NCI-H2171 treated with DMSO at 0.1 percent for 48 hours (cell line): ENCODE data around the gene PANK3.
"Not testable (repeated sequence)": the region's sequence is repeated elsewhere in the genome, so short reads cannot be mapped to it uniquely, and the experiment has no call there.

ENCODE experiments used
- DNase-seq: peaks from one replicate; lab custom pipeline; 2025; lab: John Stamatoyannopoulos, UW

Gene PANK3

GRCh38 chr5:168592014-168592368 is 12.8 kb upstream of the PANK3 start:
- DNase-seq: no peak

GRCh38 chr5:168591302-168592013 is 12.3 kb upstream of the PANK3 start:
- no peak for DNase-seq

GRCh38 chr5:168590666-168591065 is 11.5 kb upstream of the PANK3 start:
- DNase-seq: no peak

GRCh38 chr5:168587987-168588386 is 8.8 kb upstream of the PANK3 start:
- DNase-seq: no peak

GRCh38 chr5:168585119-168585856 is 6.1 kb upstream of the PANK3 start:
- no peak for DNase-seq

GRCh38 chr5:168583742-168584482 is 4.7 kb upstream of the PANK3 start:
- no peak for DNase-seq

GRCh38 chr5:168580814-168581469 is 1.8 kb upstream of the PANK3 start:
- DNase-seq: not testable (repeated sequence)

GRCh38 chr5:168580227-168580508 is 1.0 kb upstream of the PANK3 start:
- peak; percentile 57 for DNase-seq

GRCh38 chr5:168579488-168580226 is 489 bp upstream of the PANK3 start:
- DNase-seq: peak; percentile 95

GRCh38 chr5:168578006-168578405 is 1.2 kb downstream of the PANK3 start:
- no peak for DNase-seq

- DNase-seq: no peak
Observed at GRCh38 chr5:168575391-168576372, 3.5 kb downstream of the PANK3 start.

GRCh38 chr5:168574156-168574555 is 5.0 kb downstream of the PANK3 start:
- DNase-seq: not testable (repeated sequence)

GRCh38 chr5:168573663-168574062 is 5.5 kb downstream of the PANK3 start:
- not testable (repeated sequence) for DNase-seq

GRCh38 chr5:168570490-168571328 is 8.5 kb downstream of the PANK3 start:
- no peak for DNase-seq

- no peak for DNase-seq
Observed at GRCh38 chr5:168568738-168569137, 10.4 kb downstream of the PANK3 start.

GRCh38 chr5:168563959-168564358 is 15.2 kb downstream of the PANK3 start:
- no peak for DNase-seq

GRCh38 chr5:168562279-168562678 is 16.9 kb downstream of the PANK3 start:
- DNase-seq: no peak

GRCh38 chr5:168557389-168557788 is 21.8 kb downstream of the PANK3 start:
- DNase-seq: no peak

- no peak for DNase-seq
Observed at GRCh38 chr5:168553377-168554130, 25.6 kb downstream of the PANK3 start.
